H1 (cell line): ENCODE measurements around the gene CSH1. TPM values are rescaled to one million over a fixed set of nuclear protein-coding genes. Genes with fewer than 3 reads are reported as not detected.

Source experiments
- CTCF ChIA-PET: fragments of 300-600 bp; sonication (Branson Sonifier 250); formaldehyde crosslinking; loops from one replicate; lab custom pipeline; 2021; ENCODE audit not compliant: partially characterized antibody; lab: Charles Lee
- POLR2A ChIA-PET: fragments of 300-600 bp; sonication (Branson Sonifier 250); formaldehyde crosslinking; loops from one replicate; lab custom pipeline; 2021; ENCODE audit warnings: inconsistent platforms; ENCODE audit not compliant: partially characterized antibody; lab: Charles Lee
- DNase-seq, 2 experiments: peaks; one replicate each; pipeline versions ENCODE4 v3.0.0 to v3.0.0-alpha.2; 2010 to 2022; ENCODE audit warnings: low spot score in 2 of 2, low read depth in 1 of 2, mixed read lengths in 1 of 2
- FAIRE-seq: peaks from 2 replicates; lab custom pipeline; 2011; peaks lifted over from hg19 to GRCh38; lab: Jason Lieb, UNC
- H2AFZ ChIP-seq: 2 replicates; pipeline ENCODE4 v1.8.1; 2012; ENCODE audit warnings: low read length, inconsistent platforms
- H2AK5ac ChIP-seq: 2 replicates; pipeline ENCODE4 v1.6.1; 2013; ENCODE audit warnings: low read depth, low read length
- H2BK120ac ChIP-seq: replicated peaks from 2 replicates; pipeline ENCODE3; 2013; ENCODE audit warnings: low read depth, low read length, inconsistent platforms
- H2BK12ac ChIP-seq: 2 replicates; pipeline ENCODE4 v1.6.1; 2013; ENCODE audit warnings: low read depth, low read length
- H2BK15ac ChIP-seq: 2 replicates; pipeline ENCODE4 v1.6.1; 2013; ENCODE audit warnings: low read length
- H2BK20ac ChIP-seq: 2 replicates; pipeline ENCODE4 v1.6.1; 2013; ENCODE audit warnings: low read length
- H2BK5ac ChIP-seq: 2 replicates; pipeline ENCODE4 v1.6.1; 2013; ENCODE audit warnings: low read depth, low read length
- H3K14ac ChIP-seq: 2 replicates; pipeline ENCODE4 v1.6.1; 2013; ENCODE audit warnings: inconsistent platforms; ENCODE audit not compliant: insufficient read length
- H3K18ac ChIP-seq: 2 replicates; pipeline ENCODE4 v1.6.1; 2013; ENCODE audit warnings: low read length; ENCODE audit errors: extremely low read depth
- H3K23ac ChIP-seq: 2 replicates; pipeline ENCODE4 v1.6.1; 2013; ENCODE audit warnings: inconsistent platforms; ENCODE audit not compliant: insufficient read length
- H3K23me2 ChIP-seq: 2 replicates; pipeline ENCODE4 v1.6.1; 2013; ENCODE audit warnings: low read depth, low read length
- H3K27ac ChIP-seq: 2 replicates; pipeline ENCODE4 v1.6.1; 2011; ENCODE audit warnings: low read depth, low read length, inconsistent platforms
- H3K27me3 ChIP-seq, 4 experiments: replicated peaks in 1 of 4; 1 replicate in 1 of 4; 2 replicates in 3 of 4; pipeline versions ENCODE4 v1.6.1 to v1.8.1; 2011 to 2013; ENCODE audit warnings: low read length in 3 of 4, mild to moderate bottlenecking in 3 of 4, inconsistent platforms in 2 of 4, mixed read lengths in 2 of 4, moderate library complexity in 1 of 4; ENCODE audit not compliant: control insufficient read depth in 3 of 4, insufficient read depth in 3 of 4; ENCODE audit errors: extremely low read depth in 1 of 4
- H3K36me3 ChIP-seq, 4 experiments: 2 replicates each; pipeline versions ENCODE4 v1.6.1 to v1.8.1; 2011 to 2013; ENCODE audit warnings: mild to moderate bottlenecking in 4 of 4, low read length in 3 of 4, moderate library complexity in 2 of 4, control low read depth in 1 of 4, inconsistent platforms in 1 of 4; ENCODE audit not compliant: insufficient read depth in 4 of 4, control insufficient read depth in 2 of 4
- H3K4ac ChIP-seq: replicated peaks from 2 replicates; pipeline ENCODE3; 2013; ENCODE audit warnings: low read length, low read depth, mixed read lengths, inconsistent platforms; ENCODE audit not compliant: insufficient read length
- H3K4me1 ChIP-seq, 4 experiments: replicated peaks in 1 of 4; 1 replicate in 1 of 4; 2 replicates in 3 of 4; pipeline versions ENCODE4 v1.6.1 to v1.8.1; 2011 to 2013; ENCODE audit warnings: low read length in 3 of 4, inconsistent platforms in 2 of 4, mixed read lengths in 1 of 4; ENCODE audit not compliant: insufficient read depth in 4 of 4, control insufficient read depth in 3 of 4
- H3K4me2 ChIP-seq, 2 experiments: 2 replicates each; pipeline versions ENCODE4 v1.6.1 to v1.8.1; 2011 to 2013; ENCODE audit warnings: low read depth in 2 of 2, low read length in 2 of 2, control low read depth in 1 of 2, inconsistent platforms in 1 of 2, mild to moderate bottlenecking in 1 of 2; ENCODE audit not compliant: insufficient read depth in 1 of 2
- H3K4me3 ChIP-seq, 4 experiments: fragments of 200-600, 300-600 bp in 1 of 4; sonication (generic), shearing (Covaris generic), sonication (Bioruptor Twin) in 1 of 4; 2 replicates each; pipeline versions ENCODE4 v1.5.1 to v1.8.1; 2011 to 2016; ENCODE audit warnings: low read length in 4 of 4, low read depth in 3 of 4, control low read depth in 2 of 4, inconsistent platforms in 2 of 4, mild to moderate bottlenecking in 2 of 4, mixed read lengths in 1 of 4, moderate library complexity in 1 of 4; ENCODE audit not compliant: insufficient read depth in 2 of 4; ENCODE audit errors: extremely low read depth in 1 of 4
- H3K56ac ChIP-seq: replicated peaks from 2 replicates; pipeline ENCODE3; 2013; ENCODE audit warnings: low read depth, mild to moderate bottlenecking, mixed read lengths, low read length, inconsistent platforms; ENCODE audit not compliant: insufficient read length
- H3K79me1 ChIP-seq: 2 replicates; pipeline ENCODE4 v1.6.1; 2013; ENCODE audit warnings: low read depth, low read length, control low read depth
- H3K79me2 ChIP-seq, 2 experiments: 2 replicates each; pipeline versions ENCODE4 v1.6.1 to v1.8.1; 2012 to 2013; ENCODE audit warnings: low read length in 2 of 2, mild to moderate bottlenecking in 2 of 2, inconsistent platforms in 1 of 2; ENCODE audit not compliant: insufficient read depth in 2 of 2, control insufficient read depth in 1 of 2
- H3K9ac ChIP-seq, 4 experiments: replicated peaks in 1 of 4; 1 replicate in 1 of 4; 2 replicates in 3 of 4; pipeline versions ENCODE4 v1.6.1 to v1.8.1; 2011 to 2013; ENCODE audit warnings: low read depth in 3 of 4, low read length in 3 of 4, control low read depth in 2 of 4, mild to moderate bottlenecking in 2 of 4, moderate library complexity in 2 of 4, inconsistent platforms in 1 of 4; ENCODE audit errors: extremely low read depth in 1 of 4
- H3K9me3 ChIP-seq, 2 experiments: 2 replicates each; pipeline versions ENCODE4 v1.6.1 to v1.8.1; 2012 to 2013; ENCODE audit warnings: mild to moderate bottlenecking in 2 of 2, moderate library complexity in 2 of 2, control low read depth in 1 of 2, inconsistent platforms in 1 of 2, low read depth in 1 of 2, low read length in 1 of 2, mixed read lengths in 1 of 2; ENCODE audit not compliant: insufficient read depth in 2 of 2
- H4K20me1 ChIP-seq, 2 experiments: replicated peaks in 1 of 2; 2 replicates each; pipeline versions ENCODE3 to v1.8.1; 2011 to 2013; ENCODE audit warnings: inconsistent platforms in 2 of 2, low read length in 2 of 2, mild to moderate bottlenecking in 1 of 2; ENCODE audit not compliant: insufficient read depth in 2 of 2, control insufficient read depth in 1 of 2
- H4K5ac ChIP-seq: 2 replicates; pipeline ENCODE4 v1.6.1; 2013; ENCODE audit warnings: low read length, low read depth, mixed read lengths, inconsistent platforms; ENCODE audit not compliant: insufficient read length
- H4K8ac ChIP-seq: 2 replicates; pipeline ENCODE4 v1.8.0; 2013; ENCODE audit warnings: mild to moderate bottlenecking, moderate library complexity, low read length, inconsistent platforms; ENCODE audit not compliant: insufficient read depth; ENCODE audit errors: extremely low read depth
- H4K91ac ChIP-seq: replicated peaks from 2 replicates; pipeline ENCODE3; 2013; ENCODE audit warnings: low read length, mixed read lengths, inconsistent platforms; ENCODE audit not compliant: insufficient read length
- EP300 ChIP-seq, 2 experiments: IDR thresholded peaks; 1 replicate in 1 of 2; 2 replicates in 1 of 2; pipeline ENCODE4 v1.6.1; 2011 to 2012; ENCODE audit warnings: low read depth in 2 of 2, low read length in 2 of 2, mild to moderate bottlenecking in 2 of 2, borderline replicate concordance in 1 of 2, inconsistent platforms in 1 of 2, moderate library complexity in 1 of 2
- TBP ChIP-seq: IDR thresholded peaks from 2 replicates; pipeline ENCODE4 v1.6.1; 2011; ENCODE audit warnings: low read depth, low read length, improper control_type of control experiment
- TCF12 ChIP-seq: IDR thresholded peaks from 2 replicates; pipeline ENCODE4 v1.6.1; 2011; ENCODE audit warnings: low read depth, mild to moderate bottlenecking, low read length
- WGBS, 2 experiments: shearing (Covaris generic) in 1 of 2; methylation state at CpG; one replicate each; pipeline versions ENCODE4 v1.1.6 to v1.1.7; 2013 to 2015; ENCODE audit warnings: low lambda C conversion rate in 2 of 2, mixed read lengths in 2 of 2, inconsistent platforms in 1 of 2, low coverage in 1 of 2, missing lambda C conversion rate in 1 of 2; ENCODE audit not compliant: insufficient replicate concordance in 2 of 2, insufficient coverage in 1 of 2, insufficient read length in 1 of 2; ENCODE audit errors: extremely low coverage in 1 of 2, missing lambda C conversion rate in 1 of 2; 5-methylcytosine and 5-hydroxymethylcytosine counted together
- polyA plus RNA-seq, 7 experiments: library from polyadenylated mRNA; depleted of rRNA in 3 of 7; stranded (reverse) in 5 of 7; unstranded in 2 of 7; fragments of >200 nt in 5 of 7; fragments of 200-250 nt in 2 of 7; gene quantifications; 1 replicate in 5 of 7; 2 replicates in 1 of 7; 4 replicates in 1 of 7; pipeline versions ENCODE4 v1.2.1 to v1.2.3, GENCODE V29; 2011 to 2013; ENCODE audit warnings: missing spikeins in 2 of 7, mixed read lengths in 2 of 7
- total RNA-seq: library from RNA; stranded (reverse); fragmentation: NEBNext Ultra II Directional; extraction: Animal tissue kit (Norgen Biotek cat#: 25700); gene quantifications from 2 replicates; pipeline ENCODE4 v1.2.1, GENCODE V29; 2021

Gene CSH1
- total and polyA plus RNA-seq, 2 of the 8 experiments (the other 6 are each of a cell fraction or from before 2014, with no cell fraction given) = 0.12 TPM; not detected in 1

DNA sequence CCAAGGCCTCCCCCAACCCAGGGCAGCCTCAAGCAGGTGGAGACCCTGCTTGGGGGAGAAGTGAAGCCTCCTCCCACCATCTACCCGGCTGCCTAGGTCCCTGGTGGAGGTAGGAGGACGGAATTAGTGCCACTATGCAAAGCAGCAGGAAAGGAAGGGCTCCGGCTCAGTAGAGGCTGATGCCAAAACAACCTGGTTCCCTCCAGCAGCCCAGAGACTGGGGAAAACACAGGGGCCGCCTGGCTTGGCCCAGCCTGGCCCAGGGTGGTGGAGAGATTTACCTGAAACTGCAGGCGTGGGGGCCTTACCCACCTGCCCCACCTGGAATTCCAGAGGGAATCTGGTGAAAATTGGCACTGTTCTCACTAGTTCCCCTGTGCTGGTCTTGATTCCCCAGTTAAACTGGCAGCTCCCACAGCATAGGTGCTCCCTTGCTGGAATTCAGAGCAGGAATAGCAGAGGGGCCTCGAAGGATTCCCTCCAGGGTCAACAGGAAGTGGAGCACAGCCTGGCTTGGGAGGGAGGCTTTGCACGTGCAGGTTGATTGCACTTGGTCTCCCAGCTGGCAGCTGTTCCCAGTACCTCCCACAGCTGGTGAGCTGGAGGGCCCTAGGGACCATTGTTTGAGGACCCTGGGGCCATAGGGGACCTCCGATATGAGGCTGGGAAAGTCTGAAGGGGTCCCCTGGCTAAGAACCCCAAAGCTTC, 31.2 kb upstream of the CSH1 start:
- ChIA-PET CTCF (interaction anchor here (0.6 to 11.4 kb wide), 16 partner anchors 9 to 206 kb away, joined by 3 to 164 read pairs (median 4); partner anchors contain the start of genes CSHL1 and GH1), POLR2A (no interaction called here)
- H3K4me1 ChIP-seq = peaks cover 0 to 16% (median 12%) of the 10 kb centered on the region in 4 experiments; a peak in 6 of 7 replicates
- H3K18ac ChIP-seq = no peak overlapping the region
- no peak overlapping the region for H3K14ac ChIP-seq
- FAIRE-seq (no peak), DNase-seq (no peak)
- H2BK120ac ChIP-seq = no peak overlapping the region
- H4K91ac ChIP-seq = no peak overlapping the region
- no peak overlapping the region for H2AK5ac ChIP-seq
- H3K9me3 ChIP-seq = no peaks in the 10 kb centered on the region
- no peak overlapping the region for H2AFZ ChIP-seq
- 78% methylated on average over 8 of the region's 8 CpGs; no CpG with 5 or more reads in 1 of the 2 experiments for WGBS, 2 experiments
- H3K79me1 ChIP-seq = no peaks in the 10 kb centered on the region
- no peak overlapping the region for H4K8ac ChIP-seq
- H2BK5ac ChIP-seq = no peak overlapping the region
- H3K23ac ChIP-seq = no peak overlapping the region
- H3K56ac ChIP-seq = no peak overlapping the region
- H4K5ac ChIP-seq = no peak overlapping the region
- H3K36me3 ChIP-seq = no peaks in the 10 kb centered on the region
- no peak overlapping the region for H3K4me3 ChIP-seq
- no peaks in the 10 kb centered on the region for H3K79me2 ChIP-seq
- no peak overlapping the region for H2BK15ac ChIP-seq
- H2BK20ac ChIP-seq = no peak overlapping the region
- no peaks in the 10 kb centered on the region for H3K27me3 ChIP-seq
- no peaks in the 10 kb centered on the region for H4K20me1 ChIP-seq
- H3K9ac ChIP-seq = no peak overlapping the region
- H3K23me2 ChIP-seq = no peaks in the 10 kb centered on the region
- no peak overlapping the region for H2BK12ac ChIP-seq
- H3K27ac ChIP-seq = no peak overlapping the region
- H3K4me2 ChIP-seq = no peak overlapping the region
- no peak overlapping the region for H3K4ac ChIP-seq
- TF ChIP-seq EP300 (IDR thresholded peaks at IDR 0.05; ENCODE audit: borderline replicate concordance in 1 of 2, low read depth in 2 of 2, low read length in 2 of 2) (no peak), TBP (no peak), TCF12 (no peak)
